Measurements from ENCODE around the gene SPOCK1. TPM values are rescaled to one million over a fixed set of nuclear protein-coding genes. Genes with fewer than 3 reads are reported as not detected.

The SPOCK1 gene
- total RNA-seq, 1 experiment from 2014 or later = 9.8 TPM

DNA sequence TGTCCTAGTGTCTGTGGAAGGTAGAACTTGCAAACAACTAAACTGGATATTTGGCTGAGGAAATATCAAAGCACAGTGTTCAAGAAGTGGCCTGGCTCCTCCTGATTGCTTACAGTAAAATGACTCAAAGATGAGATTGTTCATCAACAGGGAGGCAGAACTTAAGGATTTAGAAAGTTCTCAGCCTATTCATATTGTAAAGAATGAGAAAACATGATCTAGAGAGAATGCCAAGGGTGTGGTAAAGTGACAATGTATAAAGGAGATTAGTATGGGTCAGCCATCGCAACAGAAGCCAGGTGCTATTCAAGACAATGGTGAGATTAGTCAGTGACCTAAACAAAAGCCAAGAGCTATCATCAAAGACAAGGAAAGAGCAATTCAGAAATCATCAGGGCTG is 372.3 kb downstream of the SPOCK1 start:
- BruUV-seq (replicated peaks) = no TSS peak
- ChIA-PET POLR2A (ENCODE audit: unreplicated experiment) (no interaction called here), CTCF (no interaction called here)
- Histone ChIP-seq H3K27ac (ENCODE audit: low read length) (no peak overlapping the region), H3K4me3 (ENCODE audit: low read length) (no peak overlapping the region), H3K9ac (ENCODE audit: low read length) (no peak overlapping the region), H3K4me1 (ENCODE audit: insufficient read depth, low read length) (no peaks in the 10 kb centered on the region), H3K4me2 (ENCODE audit: low read length) (no peak overlapping the region), H2AFZ (ENCODE audit: low read length) (no peak overlapping the region), H3K9me3 (ENCODE audit: low read length) (no peaks in the 10 kb centered on the region), H4K20me1 (ENCODE audit: low read length) (no peaks in the 10 kb centered on the region), H3K27me3 (ENCODE audit: low read length) (no peaks in the 10 kb centered on the region), H3K79me2 (ENCODE audit: low read length) (no peaks in the 10 kb centered on the region), H3K9me2 (replicated peaks; ENCODE audit: low read length) (no peaks in the 10 kb centered on the region), H3K36me3 (ENCODE audit: low read depth, low read length) (no peaks in the 10 kb centered on the region), H3F3A (ENCODE audit: low read length, unreplicated experiment) (no peaks in the 10 kb centered on the region)
- TF ChIP-seq, protein P1, sequence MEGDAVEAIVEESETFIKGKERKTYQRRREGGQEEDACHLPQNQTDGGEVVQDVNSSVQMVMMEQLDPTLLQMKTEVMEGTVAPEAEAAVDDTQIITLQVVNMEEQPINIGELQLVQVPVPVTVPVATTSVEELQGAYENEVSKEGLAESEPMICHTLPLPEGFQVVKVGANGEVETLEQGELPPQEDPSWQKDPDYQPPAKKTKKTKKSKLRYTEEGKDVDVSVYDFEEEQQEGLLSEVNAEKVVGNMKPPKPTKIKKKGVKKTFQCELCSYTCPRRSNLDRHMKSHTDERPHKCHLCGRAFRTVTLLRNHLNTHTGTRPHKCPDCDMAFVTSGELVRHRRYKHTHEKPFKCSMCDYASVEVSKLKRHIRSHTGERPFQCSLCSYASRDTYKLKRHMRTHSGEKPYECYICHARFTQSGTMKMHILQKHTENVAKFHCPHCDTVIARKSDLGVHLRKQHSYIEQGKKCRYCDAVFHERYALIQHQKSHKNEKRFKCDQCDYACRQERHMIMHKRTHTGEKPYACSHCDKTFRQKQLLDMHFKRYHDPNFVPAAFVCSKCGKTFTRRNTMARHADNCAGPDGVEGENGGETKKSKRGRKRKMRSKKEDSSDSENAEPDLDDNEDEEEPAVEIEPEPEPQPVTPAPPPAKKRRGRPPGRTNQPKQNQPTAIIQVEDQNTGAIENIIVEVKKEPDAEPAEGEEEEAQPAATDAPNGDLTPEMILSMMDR (conservative IDR thresholded peaks at IDR 0.05; ENCODE audit: low read depth, low read length) = no peak
- TF ChIP-seq EZH2phosphoT487 (IDR thresholded peaks at IDR 0.05; ENCODE audit: borderline replicate concordance, low read length) (no peak), EZH2 (IDR thresholded peaks at IDR 0.05; ENCODE audit: low read length, unreplicated experiment) (no peak)
- DNase-seq = no peak
- ATAC-seq = no peak
- intact Hi-C loops (cut with micrococcal nuclease) = no loop called here

DNA sequence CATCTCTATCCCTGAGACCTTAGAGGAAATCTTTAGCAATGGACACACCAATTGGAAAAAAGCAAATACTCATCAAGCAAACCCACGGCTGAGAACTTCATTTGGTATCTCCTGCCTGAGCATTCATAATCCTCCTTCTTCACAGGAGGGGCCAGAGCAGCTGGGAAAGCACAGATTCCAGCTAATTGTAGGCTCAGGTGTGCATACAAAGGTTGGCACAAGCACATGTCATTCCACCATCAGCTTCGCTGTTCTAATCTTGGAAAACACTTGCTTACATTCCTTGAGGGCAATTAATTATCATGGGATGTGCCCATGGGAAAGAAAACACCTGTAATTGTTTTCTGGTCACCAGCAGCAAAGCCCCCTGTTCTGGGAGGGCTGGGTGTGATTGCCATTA is 376.6 kb downstream of the SPOCK1 start:
- intact Hi-C loops (cut with micrococcal nuclease) = no loop called here
- POLR2A ChIA-PET (ENCODE audit: unreplicated experiment) = interaction anchor here (0.6 kb wide), 1 partner anchor 48 kb away, joined by 5 read pairs; no protein-coding TSS in a partner anchor

DNA sequence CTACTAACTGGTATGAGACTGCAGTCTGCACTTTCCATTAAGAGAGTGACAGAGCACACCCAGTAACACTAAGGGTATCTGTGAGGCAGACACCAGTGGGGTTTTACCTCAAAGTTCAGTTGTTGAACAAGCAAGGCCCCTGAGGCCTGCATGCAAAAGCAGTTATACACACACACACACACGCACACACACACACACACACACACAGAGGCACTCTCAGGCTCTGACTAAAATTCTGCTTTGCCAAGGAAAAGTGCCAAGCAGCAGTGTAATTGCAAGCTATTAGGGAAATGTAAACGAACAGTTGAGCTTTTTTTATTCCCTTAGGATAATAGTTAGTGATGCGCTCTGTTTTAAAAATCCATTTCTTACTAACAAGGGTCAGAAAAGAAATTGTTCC is 377.1 kb downstream of the SPOCK1 start:
- Histone ChIP-seq H3K9me3 (ENCODE audit: low read length) (no peaks in the 10 kb centered on the region), H3K9ac (ENCODE audit: low read length) (no peak overlapping the region), H3K27ac (ENCODE audit: low read length) (no peak overlapping the region), H3K4me2 (ENCODE audit: low read length) (no peak overlapping the region), H3K4me1 (ENCODE audit: insufficient read depth, low read length) (no peaks in the 10 kb centered on the region), H3K36me3 (ENCODE audit: low read depth, low read length) (no peaks in the 10 kb centered on the region), H3K4me3 (ENCODE audit: low read length) (no peak overlapping the region), H4K20me1 (ENCODE audit: low read length) (no peaks in the 10 kb centered on the region), H3K27me3 (ENCODE audit: low read length) (no peaks in the 10 kb centered on the region), H3F3A (ENCODE audit: low read length, unreplicated experiment) (no peaks in the 10 kb centered on the region), H3K79me2 (ENCODE audit: low read length) (no peaks in the 10 kb centered on the region), H3K9me2 (replicated peaks; ENCODE audit: low read length) (no peaks in the 10 kb centered on the region), H2AFZ (ENCODE audit: low read length) (no peak overlapping the region)
- ChIA-PET POLR2A (ENCODE audit: unreplicated experiment) (interaction anchor here (0.6 kb wide), 1 partner anchor 49 kb away, joined by 5 read pairs; no protein-coding TSS in a partner anchor), CTCF (no interaction called here)
- no peak for DNase-seq
- BruUV-seq (replicated peaks) = no TSS peak
- TF ChIP-seq EZH2phosphoT487 (IDR thresholded peaks at IDR 0.05; ENCODE audit: borderline replicate concordance, low read length) = no peak
- no peak for TF ChIP-seq EZH2 (IDR thresholded peaks at IDR 0.05; ENCODE audit: low read length, unreplicated experiment)
- TF ChIP-seq, protein P1 (conservative IDR thresholded peaks at IDR 0.05; ENCODE audit: low read depth, low read length) = no peak
- intact Hi-C loops (cut with micrococcal nuclease) = no loop called here
- no peak for ATAC-seq

More for the DNA sequence above, 376.6 kb downstream of the SPOCK1 start:
- Histone ChIP-seq H3F3A (ENCODE audit: low read length, unreplicated experiment) (no peaks in the 10 kb centered on the region), H4K20me1 (ENCODE audit: low read length) (no peaks in the 10 kb centered on the region), H3K9ac (ENCODE audit: low read length) (no peak overlapping the region), H2AFZ (ENCODE audit: low read length) (no peak overlapping the region), H3K27me3 (ENCODE audit: low read length) (no peaks in the 10 kb centered on the region), H3K79me2 (ENCODE audit: low read length) (no peaks in the 10 kb centered on the region), H3K9me2 (replicated peaks; ENCODE audit: low read length) (no peaks in the 10 kb centered on the region), H3K36me3 (ENCODE audit: low read depth, low read length) (no peaks in the 10 kb centered on the region), H3K4me1 (ENCODE audit: insufficient read depth, low read length) (no peaks in the 10 kb centered on the region), H3K4me3 (ENCODE audit: low read length) (no peak overlapping the region), H3K27ac (ENCODE audit: low read length) (no peak overlapping the region), H3K9me3 (ENCODE audit: low read length) (no peaks in the 10 kb centered on the region), H3K4me2 (ENCODE audit: low read length) (no peak overlapping the region)
- no TSS peak for BruUV-seq (replicated peaks)
- DNase-seq = no peak
- TF ChIP-seq EZH2 (IDR thresholded peaks at IDR 0.05; ENCODE audit: low read length, unreplicated experiment) = no peak
- TF ChIP-seq, protein P1 (conservative IDR thresholded peaks at IDR 0.05; ENCODE audit: low read depth, low read length) = no peak
- no peak for ATAC-seq
- CTCF ChIA-PET = no interaction called here
